Stimulated activated CD4-positive, alpha-beta T cell treated with anti-CD3 and anti-CD28 coated beads, Interleukin-15, amount 100 ng/mL, for 24 hours (primary cell): ENCODE results near the gene PSMD14.
"Not testable (repeated sequence)": the region's sequence is repeated elsewhere in the genome, so short reads cannot be mapped to it uniquely, and the experiment has no call there.

Source experiments
- DNase-seq: peaks from one replicate; pipeline ENCODE4 v3.0.0-alpha.2; 2020

PSMD14 gene

DNA sequence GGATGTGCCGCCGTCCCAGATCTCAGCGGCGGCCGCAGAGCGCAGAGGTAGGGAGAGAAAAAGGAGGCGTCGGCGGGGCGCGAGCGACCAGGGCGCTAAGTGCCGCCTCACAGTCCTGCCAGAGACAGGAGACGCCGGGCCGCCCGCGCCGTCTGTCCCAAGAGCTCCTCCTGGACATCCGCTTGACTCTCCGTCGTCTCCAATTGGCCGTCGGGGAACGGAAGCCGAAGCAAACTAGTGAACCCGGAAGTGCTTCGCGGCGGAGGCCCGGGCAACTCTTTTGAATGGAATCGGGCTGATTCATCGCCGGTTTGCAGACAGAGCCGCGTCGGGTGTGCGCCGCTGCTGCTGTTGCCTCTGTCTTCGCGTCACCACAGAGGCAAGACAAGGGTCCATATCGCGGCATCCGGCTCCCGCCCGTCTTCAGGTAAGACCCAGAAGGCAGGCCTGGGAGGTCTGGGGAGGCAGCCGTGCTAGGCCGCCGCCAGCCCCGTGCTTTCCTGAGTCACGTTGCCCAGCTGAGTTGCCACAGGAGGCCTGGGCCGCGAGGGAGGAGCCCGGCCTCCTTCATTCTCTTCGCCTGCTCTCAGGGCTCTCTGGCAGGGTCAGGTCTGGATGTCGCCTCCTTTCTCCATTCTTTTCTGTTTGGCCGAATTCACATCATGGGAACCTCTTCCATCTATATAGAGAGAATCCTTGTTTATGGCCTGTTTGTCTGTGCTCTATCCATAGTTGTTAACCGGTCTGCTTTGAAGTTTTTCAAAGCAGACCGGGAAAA, at the start of gene PSMD14:
TSS of gene PSMD14 (plus strand) at position 248 of the 778 bp plus-strand sequence. CDS start 10,401 bp downstream, outside the sequence.
- DNase-seq: peak; percentile 94

DNA sequence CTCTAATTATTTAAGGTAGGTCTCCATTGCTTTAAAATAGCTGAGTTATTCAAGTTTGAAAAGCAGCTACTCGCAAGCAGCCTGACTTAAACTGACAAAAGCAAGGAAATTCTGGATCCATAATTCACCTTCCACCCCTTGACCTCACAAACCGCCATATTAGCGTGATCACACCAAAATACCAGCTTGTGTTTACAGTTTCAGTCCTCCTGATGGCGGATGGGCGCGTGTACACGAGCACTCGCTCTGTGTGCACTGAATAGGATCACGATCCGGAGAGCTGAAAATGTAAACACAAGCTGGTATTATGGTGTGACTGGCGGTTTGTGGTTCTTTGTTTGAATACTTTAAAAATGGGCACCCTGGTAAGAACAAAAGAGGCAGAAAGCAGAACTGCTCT, 42.4 kb upstream of the PSMD14 start:
- no peak for DNase-seq

DNA sequence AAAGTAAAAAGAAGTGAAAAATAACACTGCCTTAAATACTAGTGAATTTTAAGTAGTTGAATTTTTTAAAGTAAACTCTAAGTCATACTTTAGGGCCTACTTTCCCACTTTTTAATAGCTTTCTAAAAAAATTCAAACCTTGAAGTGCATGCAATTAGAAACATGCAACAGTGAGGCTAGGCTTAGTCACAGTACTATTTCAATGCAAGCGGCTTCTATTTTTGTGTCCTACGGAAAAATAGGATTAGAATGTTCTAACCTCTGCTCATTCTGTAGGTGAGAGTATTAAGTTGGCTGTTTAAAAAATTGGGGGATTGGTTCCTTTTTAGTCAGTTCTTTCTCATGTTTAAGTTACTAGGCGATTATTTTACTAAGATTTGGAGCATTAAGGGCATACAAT, 39.1 kb upstream of the PSMD14 start:
- DNase-seq: no peak

DNA sequence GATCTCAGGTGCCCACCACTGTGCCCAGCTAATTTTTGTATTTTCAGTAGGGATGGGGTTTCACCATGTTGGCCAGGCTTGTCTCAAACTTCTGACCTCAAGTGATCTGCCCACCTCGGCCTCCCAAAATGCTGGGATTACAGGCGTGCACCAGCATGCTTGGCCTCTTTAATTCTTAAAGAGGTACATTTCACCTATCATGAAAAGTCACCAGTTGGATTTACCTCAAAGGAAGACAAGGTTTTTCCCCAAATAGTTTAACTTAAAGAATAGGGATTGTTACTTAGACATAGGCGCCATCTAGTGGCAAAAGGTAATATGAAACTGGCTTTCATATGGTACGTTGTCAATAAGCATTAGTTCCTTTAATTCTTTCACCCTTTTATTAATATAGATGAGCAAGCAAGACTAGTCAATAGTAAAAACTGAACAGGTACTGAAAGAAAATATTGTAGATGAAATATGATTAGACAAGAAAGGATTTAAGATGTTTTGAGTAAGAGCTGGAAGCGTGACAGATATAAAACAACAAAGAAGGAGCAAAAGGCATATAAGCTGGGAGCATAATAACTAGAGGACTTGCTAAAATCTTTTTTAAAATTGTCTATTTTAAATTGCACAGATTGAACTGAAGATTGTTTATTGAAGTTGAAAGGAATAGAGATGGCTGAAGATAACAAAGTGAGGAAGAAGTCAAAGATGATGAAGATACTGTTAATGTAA, 35.0 kb upstream of the PSMD14 start:
- peak; percentile 25 for DNase-seq

DNA sequence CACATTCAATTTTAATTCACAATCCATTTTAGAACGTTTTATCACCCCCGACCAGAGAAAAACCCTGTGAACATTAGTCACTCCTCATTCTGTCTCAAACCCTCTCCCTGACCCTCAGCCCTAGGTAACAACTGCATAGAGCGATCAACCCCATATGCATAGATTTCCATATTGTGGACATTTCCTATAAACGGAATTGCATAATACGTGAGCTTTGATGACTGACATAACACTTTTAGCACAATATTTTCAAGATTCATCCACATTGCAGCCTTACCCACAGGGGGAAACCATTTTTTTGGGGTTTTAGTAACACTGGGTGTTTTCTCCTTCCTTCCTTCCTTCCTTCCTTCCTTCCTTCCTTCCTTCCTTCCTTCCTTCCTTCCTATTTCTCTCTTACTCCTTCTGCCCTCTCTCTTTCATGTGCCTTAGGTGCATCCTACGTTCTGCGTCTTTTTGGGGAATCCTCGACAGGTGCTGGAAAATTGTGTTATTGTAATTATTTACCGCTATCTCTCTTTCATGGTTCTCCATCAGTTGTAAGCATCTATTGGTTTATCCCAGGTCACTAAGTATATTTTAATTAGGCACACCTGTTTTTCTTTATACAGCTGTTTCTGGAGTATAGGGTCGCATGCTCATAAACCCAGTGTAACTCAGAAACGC, 29.5 kb upstream of the PSMD14 start:
- DNase-seq: peak; percentile 9

DNA sequence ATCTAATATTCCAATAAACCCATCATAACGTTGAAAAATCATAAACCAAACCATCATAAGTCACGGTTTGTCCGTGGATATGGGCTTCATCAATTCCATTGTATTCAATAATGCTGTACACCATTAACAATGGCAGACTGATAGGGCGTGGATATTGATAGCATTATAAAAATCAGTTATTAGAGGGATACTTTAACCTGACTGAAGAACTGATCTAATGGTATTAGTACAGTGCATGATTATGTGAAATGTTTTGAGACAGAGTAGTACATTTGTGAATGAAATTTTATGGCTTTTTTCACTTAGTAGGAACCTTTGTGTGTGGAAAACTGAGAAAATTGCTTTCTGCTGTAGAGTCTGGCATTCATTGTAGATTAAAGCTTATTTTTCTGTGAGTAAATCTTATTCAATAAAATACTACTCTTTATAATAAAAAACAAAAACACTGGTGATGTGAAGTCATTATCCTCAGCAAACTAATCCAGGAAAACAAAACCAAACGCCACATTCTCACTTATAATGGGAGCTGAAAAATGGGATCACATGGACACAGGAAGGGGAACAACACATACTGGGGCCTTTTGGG, 28.9 kb upstream of the PSMD14 start:
- not testable (repeated sequence) for DNase-seq

DNA sequence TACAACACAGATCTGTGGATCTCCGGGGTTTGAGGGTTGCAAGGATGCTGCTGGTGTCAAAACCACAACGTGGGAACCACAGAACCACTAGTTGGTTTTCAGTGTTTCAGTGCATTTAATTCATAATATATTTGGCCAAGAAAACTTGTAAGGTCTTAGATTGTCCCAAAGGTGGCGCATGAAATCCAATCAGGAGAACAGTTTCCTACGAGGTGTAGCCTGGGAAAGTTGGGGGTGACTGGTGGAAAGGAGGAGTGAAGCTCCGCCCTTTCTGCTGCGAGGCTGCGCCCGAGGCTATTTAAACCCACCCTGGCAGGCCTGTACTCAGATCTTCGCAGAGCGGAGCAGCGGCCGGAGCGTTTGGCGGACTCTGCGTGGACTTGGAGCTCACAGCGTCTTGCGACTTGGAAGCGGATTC, 27.3 kb upstream of the PSMD14 start:
- DNase-seq: peak; percentile 51

DNA sequence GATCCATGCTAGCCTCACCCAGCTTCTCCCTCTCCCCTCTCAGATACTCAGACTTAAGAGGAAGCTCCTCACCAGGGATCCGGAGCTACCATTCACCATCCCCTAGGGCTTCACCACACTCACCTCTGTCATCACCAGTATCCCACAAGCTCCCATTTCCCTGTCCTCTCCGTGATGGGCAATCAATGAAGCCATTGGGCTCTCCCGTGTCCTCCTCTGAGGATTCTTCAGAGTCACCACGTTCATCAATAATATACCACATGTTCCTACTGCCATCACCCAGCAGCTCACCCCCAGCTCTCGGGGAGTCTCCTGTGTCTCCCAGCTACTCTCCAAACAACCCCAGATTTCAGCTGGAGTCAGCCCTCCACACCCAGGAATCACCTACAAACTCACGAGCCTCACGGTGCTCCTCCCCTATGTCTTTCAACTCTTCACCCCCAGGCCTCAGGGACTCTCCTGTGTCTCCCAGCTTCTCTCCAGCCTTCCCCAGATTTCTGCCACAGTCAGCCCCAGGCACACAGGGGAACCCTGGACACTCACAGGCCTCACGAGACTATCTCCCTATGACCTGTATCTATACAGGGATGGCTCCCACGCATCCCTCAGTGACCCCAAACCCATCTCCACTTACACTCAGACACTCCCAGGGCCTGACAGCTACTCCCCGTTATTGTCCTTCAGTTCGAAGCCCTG, 26.5 kb upstream of the PSMD14 start:
- peak; percentile 7 for DNase-seq

DNA sequence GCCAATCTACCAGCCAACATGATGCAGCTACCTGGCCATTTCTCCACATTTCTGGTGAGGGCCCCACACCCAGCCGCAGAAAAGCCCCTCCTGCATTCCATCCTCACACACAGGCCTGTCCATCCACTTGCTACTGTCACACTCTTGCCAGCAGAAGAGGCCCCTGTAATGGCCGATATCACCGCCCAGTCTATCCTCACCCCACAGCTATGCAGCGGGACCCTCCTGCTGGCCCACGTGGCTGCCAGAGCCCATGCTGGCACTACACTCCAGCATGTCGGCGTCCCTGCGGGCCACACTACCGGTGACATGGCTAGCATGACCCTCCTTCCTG, 25.9 kb upstream of the PSMD14 start:
- not testable (repeated sequence) for DNase-seq

DNA sequence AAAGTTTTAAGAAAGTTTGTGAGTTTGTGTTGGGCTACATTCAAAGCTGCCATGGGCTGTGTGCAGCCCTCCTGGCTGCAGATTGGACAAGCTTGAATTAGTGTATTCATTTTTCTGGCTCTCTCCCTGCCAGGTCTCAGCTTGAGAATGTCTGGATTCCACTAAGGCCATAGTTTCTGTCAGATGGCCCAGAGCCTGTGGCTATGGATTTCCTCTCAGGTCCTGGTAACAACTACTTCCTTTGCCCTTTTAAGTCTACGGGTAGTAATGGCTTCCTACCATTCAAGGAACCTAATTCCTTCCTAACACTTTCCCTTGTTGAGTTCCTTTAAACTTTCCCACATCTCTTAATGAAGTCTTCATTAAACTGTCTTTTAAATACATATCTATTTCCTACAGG, 24.3 kb upstream of the PSMD14 start:
- no peak for DNase-seq

DNA sequence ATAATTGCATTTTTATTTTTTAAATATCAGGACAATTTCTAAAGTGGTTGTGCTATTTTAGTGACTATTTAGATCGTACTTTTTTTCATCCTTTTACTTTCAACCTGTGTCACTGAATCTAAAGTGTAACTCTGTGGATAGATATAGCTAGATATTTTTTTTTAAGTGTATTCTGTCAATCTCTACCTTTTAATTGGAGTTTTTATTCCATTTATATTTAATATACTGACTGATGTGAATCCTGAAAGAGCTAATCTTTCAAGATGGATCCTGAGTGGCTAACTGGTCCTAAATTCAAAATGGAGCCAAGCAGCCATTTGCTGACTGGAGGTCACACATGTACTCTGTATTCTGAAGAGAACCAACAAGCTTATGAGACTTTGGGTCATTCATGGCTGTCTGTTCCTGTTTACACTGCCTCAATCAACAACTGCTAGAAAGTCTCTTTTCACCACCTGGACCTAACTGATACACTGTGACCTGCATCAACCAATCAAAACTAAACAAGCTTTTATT, 4.6 kb upstream of the PSMD14 start:
- no peak for DNase-seq

DNA sequence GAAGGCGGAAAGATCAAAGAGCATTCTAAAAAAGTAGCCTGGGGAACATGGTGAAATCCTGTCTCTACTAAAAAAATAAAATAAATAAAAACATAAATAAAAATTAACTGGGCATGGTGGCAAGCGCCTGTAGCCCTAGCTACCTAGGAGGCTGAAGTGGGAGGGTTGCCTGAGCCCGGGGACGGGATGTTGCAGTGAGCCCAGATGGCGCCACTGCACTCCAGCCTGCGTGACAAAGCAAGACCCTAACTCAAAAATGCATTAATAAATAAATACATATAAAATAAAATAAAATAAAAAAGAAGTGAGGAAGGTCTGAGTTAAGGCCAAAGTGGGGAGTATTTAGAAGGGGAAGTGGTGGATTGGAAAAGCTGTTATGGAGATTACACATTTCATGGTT, 1.3 kb upstream of the PSMD14 start:
- DNase-seq: no peak

DNA sequence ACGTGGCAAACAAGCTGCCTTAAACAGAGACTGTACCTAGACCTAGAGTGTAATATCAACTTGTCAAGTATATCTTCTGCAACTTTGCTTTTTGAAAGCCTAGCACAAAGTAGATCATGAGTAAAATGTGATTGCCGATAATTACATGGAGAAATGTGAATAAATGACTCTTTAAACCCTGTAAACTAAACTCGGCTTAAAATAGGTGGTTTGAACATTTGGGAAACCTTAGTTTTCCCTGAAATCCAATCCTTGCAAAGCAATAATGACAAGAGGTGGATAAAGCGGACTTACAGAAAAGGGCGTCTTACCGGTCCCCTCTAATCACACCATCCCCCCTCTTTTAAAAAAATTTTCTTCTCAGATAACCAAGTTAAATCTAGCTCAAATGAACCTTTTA, 549 bp upstream of the PSMD14 start:
- DNase-seq: no peak

DNA sequence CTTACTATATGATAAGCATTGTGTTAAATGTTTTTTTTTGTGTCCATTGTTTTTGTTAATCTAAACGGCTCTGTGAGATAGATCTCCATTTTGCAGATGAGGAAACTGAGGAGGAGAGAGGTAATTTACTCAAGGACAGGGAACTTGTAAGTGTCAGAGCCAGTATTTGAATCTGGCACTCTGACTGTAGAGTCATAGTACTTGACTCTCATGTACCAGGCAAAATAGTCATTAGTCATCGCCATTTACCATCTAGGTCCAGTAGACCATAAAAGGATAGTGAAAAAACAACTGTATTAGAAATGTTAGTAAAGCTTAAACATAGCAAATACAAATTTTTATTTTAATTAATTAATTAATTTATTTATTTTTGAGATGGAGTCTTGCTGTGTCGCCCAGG, 4.8 kb downstream of the PSMD14 start:
- DNase-seq: no peak

DNA sequence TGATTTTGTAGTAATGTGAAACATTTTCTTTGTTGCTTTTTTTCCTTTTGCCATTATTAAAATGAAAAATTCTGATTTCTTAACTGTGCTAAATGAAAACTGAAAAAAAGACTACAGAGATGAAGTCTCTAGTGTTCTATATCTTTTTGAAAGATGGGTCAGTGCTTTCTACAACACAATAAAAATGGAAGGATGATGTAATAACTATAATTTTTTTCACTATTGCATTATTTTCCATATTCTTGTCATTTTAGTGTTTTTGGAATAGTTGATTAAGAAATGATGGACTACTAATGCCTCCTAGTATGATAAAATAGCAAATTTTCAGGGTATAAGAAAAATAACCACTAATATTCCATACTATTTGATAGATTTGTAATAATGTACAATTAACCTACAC, 7.2 kb downstream of the PSMD14 start:
- DNase-seq: no peak

DNA sequence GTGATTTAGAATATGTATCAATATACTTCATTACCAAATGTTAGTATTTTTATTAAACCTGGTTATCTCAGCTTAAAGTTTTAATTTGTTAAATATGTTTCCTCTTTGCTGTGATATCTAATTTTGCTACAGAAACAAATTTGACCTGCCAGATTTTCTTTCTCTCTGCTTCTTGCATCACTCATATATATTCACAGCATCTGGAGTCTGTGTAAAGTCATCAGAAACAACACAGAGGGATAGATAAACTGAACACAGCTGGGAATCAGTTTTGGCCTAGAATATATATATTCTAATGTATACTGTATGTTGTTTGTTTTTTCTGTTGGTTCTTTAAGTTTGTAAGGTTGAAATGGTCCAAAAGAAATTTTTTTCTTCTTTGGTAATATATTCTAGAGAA, 8.5 kb downstream of the PSMD14 start:
- DNase-seq: no peak

DNA sequence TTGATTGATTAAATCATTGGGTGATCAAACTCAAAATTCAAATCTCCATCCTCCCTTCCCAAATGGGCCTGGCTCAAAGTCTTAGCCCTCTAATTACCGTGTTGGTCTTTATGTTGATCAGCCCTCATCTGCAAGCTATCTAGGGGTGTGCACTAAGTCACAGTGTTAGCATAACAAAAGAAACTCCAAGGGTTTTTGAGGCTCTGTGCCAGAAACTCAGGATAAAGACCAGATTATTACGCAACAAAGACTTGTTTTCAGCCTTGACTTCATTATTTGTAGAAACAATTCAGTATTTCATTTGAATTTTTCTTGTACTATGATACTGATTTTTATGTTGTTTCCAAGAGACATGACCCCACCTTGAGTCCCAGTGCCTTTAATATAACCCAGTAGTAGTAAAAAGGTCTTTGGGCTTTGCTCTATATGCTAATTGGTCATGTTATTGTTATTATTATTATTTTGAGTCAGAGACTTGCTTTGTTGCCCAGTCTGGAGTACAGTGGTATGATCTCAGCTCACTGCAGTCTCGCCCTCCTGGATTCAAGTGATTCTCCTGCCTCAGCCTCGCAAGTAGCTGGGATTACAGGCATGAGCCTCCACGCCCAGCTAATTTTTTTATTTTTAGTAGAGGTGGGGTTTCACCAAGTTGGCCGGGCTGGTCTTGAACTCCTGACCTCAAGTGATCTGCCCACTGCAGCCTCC, 13.9 kb downstream of the PSMD14 start:
- DNase-seq: no peak

DNA sequence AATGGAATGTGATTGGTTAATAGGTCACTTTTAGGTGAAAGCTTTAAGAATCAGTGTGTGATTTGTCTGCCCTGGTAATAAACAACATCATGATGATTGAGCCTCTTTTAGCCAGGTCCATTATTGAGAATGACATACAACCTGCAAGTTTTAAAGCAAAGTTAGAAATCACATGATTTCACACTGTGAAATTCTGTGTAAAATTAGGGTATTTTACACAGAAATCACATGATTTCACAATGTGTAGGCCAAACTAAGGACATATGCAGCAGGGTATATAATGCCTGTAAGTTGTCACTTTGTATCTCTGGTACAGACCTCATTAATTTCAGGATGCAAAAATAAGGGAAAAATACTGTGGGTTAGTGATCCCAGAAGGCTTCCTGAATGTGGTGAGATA, 16.7 kb downstream of the PSMD14 start:
- DNase-seq: no peak

DNA sequence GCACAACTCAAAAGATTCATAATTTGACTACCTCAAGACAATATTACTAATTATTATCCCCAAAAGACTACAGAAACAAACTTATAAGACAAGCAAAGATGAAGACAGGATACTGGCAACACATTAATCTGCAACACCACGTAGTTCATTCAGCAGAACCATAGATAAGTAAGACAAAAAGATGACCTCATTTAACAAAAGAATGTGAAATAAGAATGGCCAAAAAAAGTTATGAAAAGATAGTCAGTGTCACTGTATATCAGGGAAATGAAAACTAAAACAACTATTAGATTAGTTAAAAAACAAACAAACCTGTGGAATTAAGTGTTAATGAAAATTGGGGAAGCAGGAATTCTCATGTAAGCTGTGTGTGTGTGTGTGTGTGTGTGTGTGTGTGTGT, 19.4 kb downstream of the PSMD14 start:
- no peak for DNase-seq

DNA sequence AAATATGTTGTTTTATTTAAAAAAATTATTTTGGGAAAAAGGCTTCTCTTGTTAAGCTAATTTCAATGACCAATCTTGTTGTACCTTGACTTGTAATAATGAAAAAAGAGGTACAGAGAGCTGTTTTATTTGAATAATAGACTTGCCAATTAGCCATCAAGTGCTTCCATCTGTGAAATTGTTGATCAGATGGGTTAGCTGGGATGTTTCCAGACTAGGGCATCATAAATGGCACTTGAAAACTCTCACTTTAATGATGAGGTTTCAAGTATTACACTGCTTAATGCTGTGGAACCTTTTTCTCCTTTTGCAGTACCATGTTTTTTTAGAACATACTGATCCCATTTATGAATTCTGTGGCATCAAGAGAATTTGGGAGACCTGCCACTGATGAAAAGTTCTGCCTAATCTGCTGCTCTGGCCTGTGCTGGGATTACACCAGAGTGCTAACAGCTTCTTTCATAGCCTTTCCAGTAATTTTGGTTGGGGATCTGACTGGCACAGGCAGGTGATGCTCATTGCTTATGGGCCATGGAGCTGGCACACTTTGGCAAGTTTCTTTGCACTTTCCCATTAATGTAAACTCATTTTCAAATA, 24.2 kb downstream of the PSMD14 start:
- no peak for DNase-seq

DNA sequence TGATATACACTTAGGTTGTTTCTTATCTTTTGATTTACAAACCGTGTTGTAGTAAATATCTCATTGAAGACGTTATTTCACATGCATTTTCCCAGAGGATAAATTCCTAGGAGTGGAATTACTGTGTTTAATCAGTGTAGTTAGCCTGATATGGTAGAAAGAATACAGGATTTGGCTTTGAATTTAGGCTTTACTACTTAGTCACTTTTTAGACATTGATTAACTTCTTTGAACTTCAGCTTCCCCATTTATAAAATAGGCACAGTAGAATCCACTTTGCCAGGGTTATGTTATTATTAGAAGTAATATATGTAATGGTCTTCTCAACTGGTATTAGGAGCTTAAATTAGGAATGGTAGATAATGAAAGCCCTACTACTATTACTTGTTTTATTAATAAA, 27.4 kb downstream of the PSMD14 start:
- DNase-seq: no peak

DNA sequence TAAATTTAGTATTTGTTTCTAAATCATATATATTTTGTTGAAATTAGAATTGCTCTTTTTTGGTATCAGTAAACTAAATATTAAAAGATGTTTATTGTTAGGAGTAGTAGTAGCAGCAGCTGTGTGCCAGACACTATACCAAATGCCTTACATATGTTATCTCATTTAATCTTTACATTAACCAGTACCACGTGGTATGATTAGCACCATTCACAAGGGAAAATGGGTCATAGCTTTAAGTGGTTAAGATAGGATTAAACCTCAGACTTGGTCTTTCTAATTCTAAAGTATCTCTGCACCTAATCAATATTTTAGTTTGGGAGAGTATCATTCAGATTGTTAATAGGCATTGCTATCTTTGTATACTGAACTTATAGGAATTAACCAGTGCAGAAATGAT, 29.0 kb downstream of the PSMD14 start:
- DNase-seq: no peak
